ENCODE results near the gene SIPA1.
A peak's percentile ranks its signal among the peaks of the same experiment; 100 is the strongest.
"Not testable (repeated sequence)": the region's sequence is repeated elsewhere in the genome, so short reads cannot be mapped to it uniquely, and the experiment has no call there.

SIPA1 gene

DNA sequence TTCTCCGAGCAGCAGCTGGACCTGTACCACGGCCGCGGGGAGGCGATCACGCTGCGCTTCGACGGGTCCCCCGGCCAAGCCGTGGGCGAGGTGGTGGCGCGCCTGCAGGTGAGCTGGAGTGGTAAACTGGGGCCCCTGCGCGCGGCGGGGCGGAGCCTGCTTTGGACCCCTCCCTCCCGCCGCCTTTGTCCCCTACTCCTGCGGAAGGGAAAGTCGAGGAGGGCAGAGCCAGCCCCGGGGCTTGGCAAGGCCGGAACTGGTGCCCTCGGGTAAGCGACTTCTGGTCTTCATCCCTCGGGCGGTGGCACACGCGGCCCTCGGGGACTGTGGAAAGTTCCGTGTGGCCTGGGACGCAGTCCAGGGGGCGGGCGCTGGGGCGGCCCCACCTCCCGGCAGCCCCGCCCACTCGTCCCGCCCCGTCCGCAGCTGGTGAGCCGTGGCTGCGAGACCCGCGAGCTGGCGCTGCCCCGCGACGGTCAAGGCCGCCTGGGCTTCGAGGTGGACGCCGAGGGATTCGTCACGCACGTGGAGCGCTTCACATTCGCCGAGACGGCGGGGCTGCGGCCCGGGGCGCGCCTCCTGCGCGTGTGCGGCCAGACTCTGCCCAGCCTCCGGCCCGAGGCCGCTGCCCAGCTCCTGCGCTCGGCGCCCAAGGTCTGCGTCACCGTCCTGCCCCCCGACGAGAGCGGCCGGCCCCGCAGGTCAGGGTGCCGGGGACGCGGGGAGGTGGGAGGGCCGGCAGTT is 9.2 kb downstream of the SIPA1 start:
- DNase-seq = no peak

- DNase-seq = no peak
Observed at GRCh38 chr11:65648997-65649493, 11.1 kb downstream of the SIPA1 start.

GRCh38 chr11:65649656-65650546 is 12.0 kb downstream of the SIPA1 start:
- DNase-seq = no peak

DNA sequence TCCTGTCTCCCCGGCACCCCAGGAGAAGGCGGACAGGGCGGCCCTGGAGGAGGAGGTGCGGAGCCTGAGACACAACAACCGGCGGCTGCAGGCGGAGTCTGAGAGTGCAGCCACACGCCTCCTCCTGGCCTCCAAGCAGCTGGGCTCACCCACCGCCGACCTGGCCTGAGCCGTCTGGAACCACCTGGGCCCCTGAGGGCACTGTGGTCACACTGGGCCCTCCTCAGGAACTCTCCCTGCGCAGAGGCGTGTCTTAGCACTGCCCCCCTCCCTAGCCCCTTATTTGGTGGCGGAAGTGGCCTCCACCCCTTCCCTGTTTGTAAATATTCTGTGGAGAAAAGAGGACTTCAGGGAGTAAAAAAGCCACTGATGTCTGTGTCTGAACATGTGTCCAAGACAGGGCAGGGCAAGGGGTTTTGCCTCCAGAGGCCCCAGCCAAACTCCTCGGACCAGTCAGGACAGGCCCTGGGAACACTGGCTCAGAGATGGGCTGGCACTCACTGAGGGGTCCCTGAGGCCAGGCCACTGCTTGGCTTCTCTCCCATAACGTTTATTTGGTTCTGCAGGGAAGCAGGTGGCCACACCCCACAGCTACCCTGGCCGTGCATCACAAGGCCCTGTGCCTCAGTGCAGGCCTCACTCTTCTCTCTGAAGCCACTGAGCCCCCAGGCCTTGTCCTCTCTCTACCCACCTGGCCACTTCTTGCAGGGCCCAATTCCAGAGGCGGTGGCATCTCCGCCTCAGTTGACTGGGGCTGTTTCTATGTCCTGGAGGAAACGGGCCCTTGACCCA is 12.8 kb downstream of the SIPA1 start:
- no peak for DNase-seq

- no peak for DNase-seq
Observed at GRCh38 chr11:65651339-65651588, 13.4 kb downstream of the SIPA1 start.

DNA sequence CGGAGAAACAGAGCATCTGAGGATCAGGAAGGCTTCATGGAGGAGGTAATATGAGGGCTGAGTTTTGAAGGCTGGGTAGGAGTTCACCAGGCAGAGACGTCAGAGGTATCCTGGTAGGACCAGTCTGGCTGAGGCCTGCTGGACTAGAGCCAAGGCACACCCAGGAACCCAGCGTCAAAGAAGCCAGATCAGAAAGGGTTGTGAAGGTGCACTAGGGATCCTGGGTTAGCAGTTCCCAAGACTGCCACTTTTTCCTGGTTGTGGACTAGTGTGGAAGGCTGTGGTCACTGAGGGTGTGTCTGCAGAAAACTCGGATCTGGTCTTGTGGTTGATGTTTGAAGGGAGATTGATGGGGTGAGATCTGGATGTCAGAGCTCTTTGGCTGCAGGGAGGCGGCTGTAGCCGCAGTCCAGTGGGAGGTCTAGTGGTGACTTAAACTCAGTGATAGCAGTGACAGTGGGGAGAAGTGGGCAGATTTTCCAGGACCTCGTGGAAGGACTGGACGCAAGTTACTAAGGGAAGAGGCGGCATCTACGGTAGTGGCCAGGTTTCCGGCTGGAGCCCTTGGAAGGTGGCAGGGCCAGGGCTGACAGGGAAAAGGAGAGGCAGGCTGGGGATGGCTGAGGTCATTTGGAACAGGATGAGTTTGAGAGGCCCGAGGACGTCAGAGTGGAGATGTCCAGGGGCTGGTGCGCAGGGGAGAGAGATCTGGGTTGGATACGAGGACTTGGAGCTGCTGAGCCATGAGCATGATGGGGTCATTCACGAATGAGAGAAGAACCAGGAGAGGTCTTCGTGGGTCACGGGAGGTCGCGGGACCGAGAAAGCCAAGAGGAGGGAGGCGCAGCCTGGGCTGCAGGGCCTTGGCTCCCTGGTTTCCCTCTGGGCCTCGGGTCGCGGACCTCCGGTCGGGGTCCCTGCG is 13.9 kb downstream of the SIPA1 start:
- DNase-seq = no peak

GRCh38 chr11:65652511-65653228 is 14.8 kb downstream of the SIPA1 start:
- DNase-seq = peak; percentile 90

- DNase-seq = no peak
Observed at GRCh38 chr11:65653229-65654225, 15.6 kb downstream of the SIPA1 start.

GRCh38 chr11:65654375-65655349 is 16.8 kb downstream of the SIPA1 start:
- DNase-seq = no peak

- no peak for DNase-seq
Observed at GRCh38 chr11:65655570-65656332, 17.9 kb downstream of the SIPA1 start.

- DNase-seq = no peak
Observed at GRCh38 chr11:65657426-65657825, 19.5 kb downstream of the SIPA1 start.

DNA sequence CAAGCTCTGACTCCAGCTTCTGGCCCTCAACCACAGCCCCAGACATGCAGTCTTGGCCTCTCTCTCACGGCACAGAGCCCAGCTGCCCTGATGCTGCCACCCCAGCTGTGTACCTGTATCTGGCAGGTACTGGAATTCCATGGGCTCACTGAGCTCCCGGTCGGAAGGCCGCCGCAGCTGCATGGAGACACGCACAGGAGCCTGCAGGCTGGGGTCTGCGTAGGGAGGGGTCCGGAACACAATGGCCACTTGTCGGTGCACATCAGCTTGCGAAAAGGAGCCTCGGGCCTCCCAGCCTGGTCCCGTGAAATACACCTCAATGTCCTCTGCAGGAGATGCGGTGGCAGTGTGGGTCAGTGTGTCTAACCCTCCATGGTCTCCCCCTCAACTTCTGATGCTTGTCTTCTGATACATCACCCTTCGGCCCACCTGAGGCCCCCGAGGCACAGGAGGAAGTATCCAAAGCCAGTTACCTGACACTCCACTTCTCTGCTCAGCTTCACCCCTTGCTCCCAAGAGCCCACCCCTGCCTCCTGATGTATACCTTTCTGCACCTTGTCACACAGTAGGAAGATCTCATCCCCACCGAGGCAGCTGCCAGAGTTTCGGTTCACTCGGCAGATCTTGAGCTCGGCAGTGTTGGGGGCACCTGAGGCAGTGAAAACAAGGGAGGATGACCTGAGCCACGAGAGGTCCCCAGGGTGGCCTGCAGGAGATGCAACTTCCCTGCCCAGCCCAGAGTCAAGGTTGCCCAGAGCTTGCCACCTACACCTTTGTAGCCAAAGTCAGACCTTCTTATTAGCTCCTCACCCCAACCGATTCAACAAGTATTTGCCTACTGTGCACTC is 20.5 kb downstream of the SIPA1 start:
- no peak for DNase-seq

DNA sequence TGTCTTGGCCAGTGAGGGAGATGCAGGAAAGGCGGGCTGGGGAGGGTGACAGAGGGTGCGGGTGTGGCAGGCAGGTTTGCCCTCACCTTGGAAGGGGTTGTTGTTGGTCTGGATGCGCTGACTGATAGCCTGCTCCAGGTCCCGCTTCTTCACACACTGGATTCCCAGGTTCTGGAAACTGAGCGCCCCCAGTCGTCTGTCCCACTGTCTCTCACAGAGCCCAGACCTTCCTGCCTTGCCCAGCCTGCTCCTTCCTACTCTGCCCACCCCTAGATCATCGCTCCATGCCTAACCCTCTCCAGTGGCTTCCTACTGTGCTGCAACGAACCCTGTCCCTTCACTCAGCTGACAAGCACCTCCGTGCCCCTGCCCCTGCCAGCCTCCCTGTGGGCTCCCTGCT is 22.1 kb downstream of the SIPA1 start:
- DNase-seq = no peak

GRCh38 chr11:65660908-65661307 is 23.0 kb downstream of the SIPA1 start:
- not testable (repeated sequence) for DNase-seq

- DNase-seq = no peak
Observed at GRCh38 chr11:65661599-65662246, 23.8 kb downstream of the SIPA1 start.

- DNase-seq = no peak
Observed at GRCh38 chr11:65662247-65662798, 24.4 kb downstream of the SIPA1 start.
